ENCODE results near the gene ACAA1. TPM values are rescaled to one million over a fixed set of nuclear protein-coding genes. Genes with fewer than 3 reads are reported as not detected.

Gene ACAA1
- total and polyA plus RNA-seq, 12 donors = 76.4 to 136 (median 117) TPM

- TF ChIP-seq CTCF (IDR thresholded peaks at IDR 0.05) = no peak
- Histone ChIP-seq H3K27me3 (no peaks in the 10 kb centered on the region), H3K4me1 (peaks cover 0 to 33% (median 14%) of the 10 kb centered on the region in 9 donors), H3K36me3 (peaks cover 0 to 100% (median 74%) of the 10 kb centered on the region in 9 donors), H3K4me3 (no peak overlapping the region), H3K27ac (no peak overlapping the region), H3K9me3 (no peaks in the 10 kb centered on the region)
- intact Hi-C loops (cut with DNase I) = loop anchor here in 1 of 10 donors (10.0 kb wide), 1 partner anchor 349 kb away; no protein-coding TSS in a partner anchor
- DNase-seq (no peak), ATAC-seq (no peak)
- 94 to 95% methylated on average over 11 of the region's 11 CpGs for WGBS, 2 donors
Observed at GRCh38 chr3:38125305-38126120, 11.4 kb downstream of the ACAA1 start.

- H3K4me1 ChIP-seq = peaks cover 0 to 23% (median 7%) of the 10 kb centered on the region in 9 donors
- H3K27me3 ChIP-seq = no peaks in the 10 kb centered on the region
- WGBS, 2 donors = 79 to 82% methylated on average over 7 of the region's 7 CpGs
- intact Hi-C loops (cut with DNase I) = loop anchor here in 2 of 10 donors (5.0 to 10.0 kb wide), 2 partner anchors 350 to 353 kb away; no protein-coding TSS in a partner anchor
- no peak for ATAC-seq
- H3K9me3 ChIP-seq = no peaks in the 10 kb centered on the region
- H3K4me3 ChIP-seq = no peak overlapping the region
- H3K36me3 ChIP-seq = peaks cover 0 to 100% (median 74%) of the 10 kb centered on the region in 9 donors
- TF ChIP-seq CTCF (IDR thresholded peaks at IDR 0.05) = no peak
- DNase-seq = no peak
- no peak overlapping the region for H3K27ac ChIP-seq
Observed at GRCh38 chr3:38124324-38125122, 12.4 kb downstream of the ACAA1 start.

- H3K4me3 ChIP-seq = no peak overlapping the region
- no peak for DNase-seq
- WGBS, 2 donors = 88 to 93% methylated on average over 9 of the region's 9 CpGs
- H3K9me3 ChIP-seq = no peaks in the 10 kb centered on the region
- no peaks in the 10 kb centered on the region for H3K27me3 ChIP-seq
- peaks cover 0 to 10% (median under 1%) of the 10 kb centered on the region in 9 donors for H3K4me1 ChIP-seq
- peaks cover 0 to 83% (median 58%) of the 10 kb centered on the region in 9 donors for H3K36me3 ChIP-seq
- ATAC-seq = no peak
- intact Hi-C loops (cut with DNase I) = loop anchor here in 2 of 10 donors (5.0 to 10.0 kb wide), 2 partner anchors 352 to 354 kb away; no protein-coding TSS in a partner anchor
- no peak overlapping the region for H3K27ac ChIP-seq
- no peak for TF ChIP-seq CTCF (IDR thresholded peaks at IDR 0.05)
Observed at GRCh38 chr3:38122712-38123290, 14.1 kb downstream of the ACAA1 start.
